HFF-Myc (cell line): Measurements from ENCODE around the gene DVL3.

Experiments
- DNase-seq: peaks from one replicate; pipeline ENCODE4 v3.0.0-alpha.2; 2011; ENCODE audit warnings: low read depth; ENCODE audit errors: extremely low read depth
- H3K4me3 ChIP-seq: replicated peaks from 2 replicates; pipeline ENCODE4 v1.5.1; 2011; ENCODE audit warnings: low read depth, mild to moderate bottlenecking, control low read depth, low read length
- CTCF ChIP-seq: IDR thresholded peaks from 2 replicates; pipeline ENCODE4 v1.5.1; 2012; ENCODE audit warnings: mild to moderate bottlenecking, low read depth, low read length, control low read depth; ENCODE audit errors: missing control alignments

Gene DVL3

GRCh38 chr3:184132945-184133344 is 22.2 kb upstream of the DVL3 start:
- no peak overlapping the region for H3K4me3 ChIP-seq
- TF ChIP-seq CTCF: no peak
- no peak for DNase-seq

- DNase-seq: peak; percentile 67
- no peak for TF ChIP-seq CTCF
- H3K4me3 ChIP-seq: peak overlapping the region; percentile 99
Measured at GRCh38 chr3:184133840-184134745, 21.1 kb upstream of the DVL3 start.

GRCh38 chr3:184134746-184135148 is 20.4 kb upstream of the DVL3 start:
- no peak for DNase-seq
- peak overlapping the region; percentile 99 for H3K4me3 ChIP-seq
- TF ChIP-seq CTCF: no peak

- H3K4me3 ChIP-seq: peak within 1 kb of the TSS; percentile 99
- DNase-seq: peak; percentile 89
- peak; percentile 34 for TF ChIP-seq CTCF
Measured at GRCh38 chr3:184135149-184135910, 19.8 kb upstream of the DVL3 start, which contains the start of gene EIF2B5. EIF2B5 (plus strand) TSS chr3:184135358; CDS start chr3:184135386, 28 bp downstream.

GRCh38 chr3:184135911-184136260 is 19.3 kb upstream of the DVL3 start:
- H3K4me3 ChIP-seq: peak overlapping the region; percentile 99
- no peak for DNase-seq
- no peak for TF ChIP-seq CTCF

- TF ChIP-seq CTCF: no peak
- H3K4me3 ChIP-seq: no peak overlapping the region
- DNase-seq: no peak
Measured at GRCh38 chr3:184140436-184140835, 14.7 kb upstream of the DVL3 start.
